Measurements from ENCODE around the gene OR4D2. TPM values are rescaled to one million over a fixed set of nuclear protein-coding genes. Genes with fewer than 3 reads are reported as not detected.

Gene OR4D2
- total and polyA plus RNA-seq, 2 of the 13 experiments (the other 11 are each of a cell fraction or from before 2014, with no cell fraction given), result not detected

DNA sequence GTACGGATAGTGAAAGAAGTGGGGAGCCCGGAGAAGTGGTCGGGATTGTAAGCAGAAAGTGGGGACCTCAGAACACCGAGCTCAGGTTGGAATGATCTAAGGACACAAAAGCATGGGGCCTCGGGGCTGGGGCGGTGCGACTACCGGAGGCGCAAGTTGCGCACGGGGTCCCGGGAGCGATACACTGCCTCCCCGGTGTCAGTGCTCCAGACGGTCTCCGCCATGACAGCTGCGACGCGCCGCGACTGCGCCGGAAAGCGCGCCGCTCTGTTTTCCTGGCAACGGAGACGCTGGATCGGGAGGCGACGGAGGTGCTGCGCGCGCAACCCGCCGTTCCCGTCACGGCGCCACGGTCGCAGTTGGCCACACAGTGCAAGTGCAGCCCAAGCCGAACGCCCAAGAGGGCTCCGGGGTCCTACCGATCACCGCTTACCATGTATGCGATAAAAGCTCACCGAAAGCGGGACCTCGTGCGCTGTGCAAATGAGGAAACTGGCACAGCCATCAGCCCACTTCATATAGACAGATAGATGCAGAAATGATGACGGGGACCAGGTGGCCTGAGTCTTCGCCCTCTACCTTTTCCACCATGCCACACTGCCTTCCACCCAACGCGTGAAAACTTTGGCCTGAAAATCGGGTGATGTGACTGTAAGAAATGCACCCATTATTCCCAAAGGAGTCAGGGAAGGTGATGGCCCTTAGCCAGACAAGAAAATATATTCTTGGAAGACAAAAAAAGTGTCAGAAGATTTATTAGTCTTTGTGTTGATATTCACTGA, 52.4 kb downstream of the OR4D2 start, which contains the start of gene MKS1 (continued):
- TF ChIP-seq, protein P1, sequence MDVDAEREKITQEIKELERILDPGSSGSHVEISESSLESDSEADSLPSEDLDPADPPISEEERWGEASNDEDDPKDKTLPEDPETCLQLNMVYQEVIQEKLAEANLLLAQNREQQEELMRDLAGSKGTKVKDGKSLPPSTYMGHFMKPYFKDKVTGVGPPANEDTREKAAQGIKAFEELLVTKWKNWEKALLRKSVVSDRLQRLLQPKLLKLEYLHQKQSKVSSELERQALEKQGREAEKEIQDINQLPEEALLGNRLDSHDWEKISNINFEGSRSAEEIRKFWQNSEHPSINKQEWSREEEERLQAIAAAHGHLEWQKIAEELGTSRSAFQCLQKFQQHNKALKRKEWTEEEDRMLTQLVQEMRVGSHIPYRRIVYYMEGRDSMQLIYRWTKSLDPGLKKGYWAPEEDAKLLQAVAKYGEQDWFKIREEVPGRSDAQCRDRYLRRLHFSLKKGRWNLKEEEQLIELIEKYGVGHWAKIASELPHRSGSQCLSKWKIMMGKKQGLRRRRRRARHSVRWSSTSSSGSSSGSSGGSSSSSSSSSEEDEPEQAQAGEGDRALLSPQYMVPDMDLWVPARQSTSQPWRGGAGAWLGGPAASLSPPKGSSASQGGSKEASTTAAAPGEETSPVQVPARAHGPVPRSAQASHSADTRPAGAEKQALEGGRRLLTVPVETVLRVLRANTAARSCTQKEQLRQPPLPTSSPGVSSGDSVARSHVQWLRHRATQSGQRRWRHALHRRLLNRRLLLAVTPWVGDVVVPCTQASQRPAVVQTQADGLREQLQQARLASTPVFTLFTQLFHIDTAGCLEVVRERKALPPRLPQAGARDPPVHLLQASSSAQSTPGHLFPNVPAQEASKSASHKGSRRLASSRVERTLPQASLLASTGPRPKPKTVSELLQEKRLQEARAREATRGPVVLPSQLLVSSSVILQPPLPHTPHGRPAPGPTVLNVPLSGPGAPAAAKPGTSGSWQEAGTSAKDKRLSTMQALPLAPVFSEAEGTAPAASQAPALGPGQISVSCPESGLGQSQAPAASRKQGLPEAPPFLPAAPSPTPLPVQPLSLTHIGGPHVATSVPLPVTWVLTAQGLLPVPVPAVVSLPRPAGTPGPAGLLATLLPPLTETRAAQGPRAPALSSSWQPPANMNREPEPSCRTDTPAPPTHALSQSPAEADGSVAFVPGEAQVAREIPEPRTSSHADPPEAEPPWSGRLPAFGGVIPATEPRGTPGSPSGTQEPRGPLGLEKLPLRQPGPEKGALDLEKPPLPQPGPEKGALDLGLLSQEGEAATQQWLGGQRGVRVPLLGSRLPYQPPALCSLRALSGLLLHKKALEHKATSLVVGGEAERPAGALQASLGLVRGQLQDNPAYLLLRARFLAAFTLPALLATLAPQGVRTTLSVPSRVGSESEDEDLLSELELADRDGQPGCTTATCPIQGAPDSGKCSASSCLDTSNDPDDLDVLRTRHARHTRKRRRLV (CRISPR knock-in tag; IDR thresholded peaks at IDR 0.05), result peak; percentile 82; the same call in 1 of the 2 replicates
- TF ChIP-seq GLMP (CRISPR knock-in tag; IDR thresholded peaks at IDR 0.05; ENCODE audit: borderline replicate concordance), result no peak
- peak; percentile 63; the same call in 1 of the 2 replicates for TF ChIP-seq GTF3A (CRISPR knock-in tag; conservative IDR thresholded peaks at IDR 0.05)
- no peak; the same call in 1 of the 2 replicates for TF ChIP-seq RXRB (CRISPR knock-in tag; IDR thresholded peaks at IDR 0.05; ENCODE audit: borderline replicate concordance)
- peak; percentile 80; the same call in 1 of the 2 replicates for TF ChIP-seq ZNF230 (CRISPR knock-in tag; IDR thresholded peaks at IDR 0.05)
- TF ChIP-seq HOXA5 (CRISPR knock-in tag; IDR thresholded peaks at IDR 0.05), result peak; percentile 63; the same call in 1 of the 2 replicates
- TF ChIP-seq JDP2 (CRISPR knock-in tag; IDR thresholded peaks at IDR 0.05; ENCODE audit: borderline replicate concordance), result no peak
- TF ChIP-seq ZNF431 (CRISPR knock-in tag; IDR thresholded peaks at IDR 0.05; ENCODE audit: borderline replicate concordance, low read depth), result 0 out of 2 replicates have a peak, but pooled peaks have one; percentile 72
- TF ChIP-seq SALL2 (CRISPR knock-in tag; IDR thresholded peaks at IDR 0.05), result peak; percentile 90
- TF ChIP-seq MYPOP (CRISPR knock-in tag; IDR thresholded peaks at IDR 0.05), result peak; percentile 99
- TF ChIP-seq ZHX1 (CRISPR knock-in tag; IDR thresholded peaks at IDR 0.05; ENCODE audit: low read depth), result peak; percentile 92
- TF ChIP-seq NFE2L2 (IDR thresholded peaks at IDR 0.05; ENCODE audit: low read length), result no peak
- peak; percentile 94 for TF ChIP-seq ZNF350 (CRISPR knock-in tag; IDR thresholded peaks at IDR 0.05; ENCODE audit: borderline replicate concordance, low read depth)
- TF ChIP-seq, protein P2, sequence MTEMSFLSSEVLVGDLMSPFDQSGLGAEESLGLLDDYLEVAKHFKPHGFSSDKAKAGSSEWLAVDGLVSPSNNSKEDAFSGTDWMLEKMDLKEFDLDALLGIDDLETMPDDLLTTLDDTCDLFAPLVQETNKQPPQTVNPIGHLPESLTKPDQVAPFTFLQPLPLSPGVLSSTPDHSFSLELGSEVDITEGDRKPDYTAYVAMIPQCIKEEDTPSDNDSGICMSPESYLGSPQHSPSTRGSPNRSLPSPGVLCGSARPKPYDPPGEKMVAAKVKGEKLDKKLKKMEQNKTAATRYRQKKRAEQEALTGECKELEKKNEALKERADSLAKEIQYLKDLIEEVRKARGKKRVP (CRISPR knock-in tag; IDR thresholded peaks at IDR 0.05), result no peak; a peak in 1 of 4 replicates
- TF ChIP-seq FOXO1 (CRISPR knock-in tag; IDR thresholded peaks at IDR 0.05), result peak; percentile 47
- peak; percentile 72; the same call in 1 of the 2 replicates for TF ChIP-seq MXD3 (CRISPR knock-in tag; IDR thresholded peaks at IDR 0.05)

Measured in HepG2 (cell line).